SK-N-SH treated with all-trans-retinoic acid at 6 μM for 48 hours (cell line): ENCODE results near the gene SLC25A26.

Source experiments
- ATAC-seq: fragments of 200-7000 bp; cut with Tn5 transposase; 3 replicates; pipeline ENCODE4 v1.9.1; 2020; ENCODE audit warnings: mild to moderate bottlenecking, moderate library complexity
- ARNTL ChIP-seq: fragments of 450-650 bp; formaldehyde crosslinking; IDR thresholded peaks from 2 replicates; pipeline ENCODE4 v1.5.0; 2020; ENCODE audit warnings: low read depth, mild to moderate bottlenecking, moderate library complexity, borderline replicate concordance
- BACH2 ChIP-seq: fragments of 250-450 bp; sonication (Bioruptor Pico); IDR thresholded peaks from 2 replicates; pipeline ENCODE4 v1.9.0; 2021; ENCODE audit warnings: mild to moderate bottlenecking, borderline replicate concordance
- CSDC2 ChIP-seq: fragments of 250-450 bp; sonication (Bioruptor Pico); IDR thresholded peaks from 2 replicates; pipeline ENCODE4 v1.5.0; 2020; ENCODE audit warnings: mild to moderate bottlenecking, moderate library complexity
- CSRNP3 ChIP-seq: fragments of 250-450 bp; sonication (Bioruptor Pico); IDR thresholded peaks from 2 replicates; pipeline ENCODE4 v1.5.1; 2021; ENCODE audit warnings: mild to moderate bottlenecking, moderate library complexity
- ESRRG ChIP-seq: fragments of 250-450 bp; sonication (Bioruptor Pico); IDR thresholded peaks from 2 replicates; pipeline ENCODE4 v1.6.1; 2021; ENCODE audit warnings: mild to moderate bottlenecking
- GLIS3 ChIP-seq: fragments of 250-450 bp; sonication (Bioruptor Pico); IDR thresholded peaks from 2 replicates; pipeline ENCODE4 v1.5.0; 2020; ENCODE audit warnings: mild to moderate bottlenecking, moderate library complexity
- ISL1 ChIP-seq: fragments of 250-450 bp; sonication (Bioruptor Pico); IDR thresholded peaks from 2 replicates; pipeline ENCODE4 v2.1.2; 2022; ENCODE audit warnings: mild to moderate bottlenecking, moderate library complexity
- OSR1 ChIP-seq: fragments of 250-450 bp; sonication (Bioruptor Pico); IDR thresholded peaks from 2 replicates; pipeline ENCODE4 v1.8.0; 2022; ENCODE audit warnings: moderate library complexity, mild to moderate bottlenecking, inconsistent platforms
- POU6F1 ChIP-seq: fragments of 250-450 bp; sonication (Bioruptor Pico); IDR thresholded peaks from 2 replicates; pipeline ENCODE4 v1.8.0; 2021; ENCODE audit warnings: low read depth, mild to moderate bottlenecking, moderate library complexity, borderline replicate concordance
- PPARA ChIP-seq: fragments of 250-450 bp; sonication (Bioruptor Pico); IDR thresholded peaks from 2 replicates; pipeline ENCODE4 v1.5.0; 2020; ENCODE audit warnings: mild to moderate bottlenecking, borderline replicate concordance
- RARB ChIP-seq: fragments of 250-450 bp; sonication (Bioruptor Pico); IDR thresholded peaks from 2 replicates; pipeline ENCODE4 v1.8.0; 2021; ENCODE audit warnings: mild to moderate bottlenecking, moderate library complexity
- SNAI2 ChIP-seq: fragments of 250-450 bp; sonication (Bioruptor Pico); IDR thresholded peaks from 2 replicates; pipeline ENCODE4 v1.5.0; 2020; ENCODE audit warnings: mild to moderate bottlenecking, moderate library complexity
- TCF4 ChIP-seq: fragments of 250-450 bp; sonication (Bioruptor Pico); IDR thresholded peaks from 2 replicates; pipeline ENCODE4 v1.8.0; 2021; ENCODE audit warnings: mild to moderate bottlenecking, moderate library complexity, borderline replicate concordance
- TOX ChIP-seq: fragments of 250-450 bp; sonication (Bioruptor Pico); IDR thresholded peaks from 2 replicates; pipeline ENCODE4 v1.8.0; 2021; ENCODE audit warnings: mild to moderate bottlenecking, moderate library complexity, borderline replicate concordance
- ZC3H10 ChIP-seq: fragments of 250-450 bp; sonication (Bioruptor Pico); IDR thresholded peaks from 2 replicates; pipeline ENCODE4 v1.5.1; 2021; ENCODE audit warnings: mild to moderate bottlenecking, moderate library complexity
- ZFP3 ChIP-seq: fragments of 250-450 bp; sonication (Bioruptor Pico); IDR thresholded peaks from 2 replicates; pipeline ENCODE4 v1.5.0; 2020; ENCODE audit warnings: mild to moderate bottlenecking, moderate library complexity
- ZFP30 ChIP-seq: fragments of 450-650 bp; formaldehyde crosslinking; IDR thresholded peaks from 2 replicates; pipeline ENCODE4 v1.5.0; 2022; ENCODE audit warnings: mild to moderate bottlenecking, moderate library complexity
- ZNF565 ChIP-seq: fragments of 450-650 bp; formaldehyde crosslinking; conservative IDR thresholded peaks from 2 replicates; pipeline ENCODE4 v1.5.0; 2020; ENCODE audit warnings: low read depth, mild to moderate bottlenecking, moderate library complexity
- ZNF8 ChIP-seq: fragments of 450-650 bp; formaldehyde crosslinking; IDR thresholded peaks from 2 replicates; pipeline ENCODE4 v1.5.0; 2020; ENCODE audit warnings: mild to moderate bottlenecking, moderate library complexity
- TF ChIP-seq, protein P1 (sequence below): fragments of 250-450 bp; sonication (Bioruptor Pico); IDR thresholded peaks from 2 replicates; pipeline ENCODE4 v1.8.0; 2020; ENCODE audit warnings: mild to moderate bottlenecking, moderate library complexity, borderline replicate concordance
- TF ChIP-seq, protein P2 (sequence below): fragments of 250-450 bp; sonication (Bioruptor Pico); IDR thresholded peaks from 2 replicates; pipeline ENCODE4 v1.5.0; 2020; ENCODE audit warnings: mild to moderate bottlenecking, moderate library complexity

The SLC25A26 gene

GRCh38 chr3:66266551-66266950 is 45.8 kb downstream of the SLC25A26 start:
- TF ChIP-seq ZFP30 (CRISPR knock-in tag) (no peak), ARNTL (CRISPR knock-in tag) (no peak)
- ATAC-seq: no peak

DNA sequence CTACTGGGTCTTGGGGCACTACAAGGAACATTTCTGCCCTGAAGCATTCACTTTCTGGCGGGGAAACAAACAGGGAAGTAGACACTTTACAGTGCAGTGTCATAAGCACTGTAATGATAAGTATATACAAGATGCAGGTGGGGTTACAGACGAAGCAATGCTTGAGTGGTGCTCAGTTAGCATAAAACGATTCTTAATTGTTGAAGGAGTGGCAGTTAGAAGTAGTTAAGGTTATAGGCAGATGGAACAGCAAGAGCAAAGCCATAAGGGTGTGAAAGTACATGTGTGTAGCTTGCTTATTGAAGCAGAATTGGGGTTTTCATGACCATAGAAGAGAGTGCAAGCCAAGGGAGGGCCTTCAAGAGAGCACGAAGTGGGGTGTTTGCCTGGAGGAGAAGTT is 46.2 kb downstream of the SLC25A26 start:
- ATAC-seq: no peak
- no peak for TF ChIP-seq TCF4 (CRISPR knock-in tag)
- no peak for TF ChIP-seq ZNF565 (CRISPR knock-in tag)
- TF ChIP-seq, protein P1, sequence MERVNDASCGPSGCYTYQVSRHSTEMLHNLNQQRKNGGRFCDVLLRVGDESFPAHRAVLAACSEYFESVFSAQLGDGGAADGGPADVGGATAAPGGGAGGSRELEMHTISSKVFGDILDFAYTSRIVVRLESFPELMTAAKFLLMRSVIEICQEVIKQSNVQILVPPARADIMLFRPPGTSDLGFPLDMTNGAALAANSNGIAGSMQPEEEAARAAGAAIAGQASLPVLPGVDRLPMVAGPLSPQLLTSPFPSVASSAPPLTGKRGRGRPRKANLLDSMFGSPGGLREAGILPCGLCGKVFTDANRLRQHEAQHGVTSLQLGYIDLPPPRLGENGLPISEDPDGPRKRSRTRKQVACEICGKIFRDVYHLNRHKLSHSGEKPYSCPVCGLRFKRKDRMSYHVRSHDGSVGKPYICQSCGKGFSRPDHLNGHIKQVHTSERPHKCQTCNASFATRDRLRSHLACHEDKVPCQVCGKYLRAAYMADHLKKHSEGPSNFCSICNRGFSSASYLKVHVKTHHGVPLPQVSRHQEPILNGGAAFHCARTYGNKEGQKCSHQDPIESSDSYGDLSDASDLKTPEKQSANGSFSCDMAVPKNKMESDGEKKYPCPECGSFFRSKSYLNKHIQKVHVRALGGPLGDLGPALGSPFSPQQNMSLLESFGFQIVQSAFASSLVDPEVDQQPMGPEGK: no peak
- TF ChIP-seq SNAI2: no peak
- TF ChIP-seq CSRNP3 (CRISPR knock-in tag): no peak
- TF ChIP-seq ZFP30 (CRISPR knock-in tag): no peak
- TF ChIP-seq ZNF8: no peak
- TF ChIP-seq POU6F1 (CRISPR knock-in tag): no peak
- no peak for TF ChIP-seq BACH2 (CRISPR knock-in tag)
- no peak for TF ChIP-seq PPARA (CRISPR knock-in tag)
- no peak for TF ChIP-seq RARB (CRISPR knock-in tag)
- TF ChIP-seq ZFP3 (CRISPR knock-in tag): no peak
- no peak for TF ChIP-seq OSR1 (CRISPR knock-in tag)

GRCh38 chr3:66267906-66268305 is 47.1 kb downstream of the SLC25A26 start:
- no peak for ATAC-seq
- TF ChIP-seq PPARA (CRISPR knock-in tag): no peak

DNA sequence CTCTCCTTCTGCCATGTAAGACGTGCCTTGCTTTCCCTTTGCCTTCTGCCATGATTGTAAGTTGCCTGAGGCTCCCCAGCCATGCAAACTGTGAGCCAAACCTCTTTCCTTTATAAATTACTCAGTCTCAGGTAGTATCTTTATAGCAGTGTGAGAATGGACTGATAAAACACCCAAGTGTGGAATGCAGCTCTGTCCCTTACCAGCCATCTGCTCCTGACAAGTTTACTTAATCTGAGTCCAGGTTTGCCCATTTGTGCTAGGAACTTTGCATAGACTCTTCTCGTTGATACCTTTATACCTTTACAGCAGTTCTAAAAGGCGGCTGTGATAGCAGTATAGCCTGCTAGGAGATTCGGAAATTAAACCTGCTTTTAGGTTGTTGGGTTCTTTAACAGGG is 48.1 kb downstream of the SLC25A26 start:
- TF ChIP-seq ZNF8: no peak
- no peak for TF ChIP-seq RARB (CRISPR knock-in tag)
- TF ChIP-seq GLIS3 (CRISPR knock-in tag): no peak
- TF ChIP-seq CSDC2 (CRISPR knock-in tag): no peak
- TF ChIP-seq CSRNP3 (CRISPR knock-in tag): no peak
- no peak for TF ChIP-seq TOX
- no peak for TF ChIP-seq ZFP3 (CRISPR knock-in tag)
- no peak for ATAC-seq

GRCh38 chr3:66269411-66269810 is 48.6 kb downstream of the SLC25A26 start:
- no peak for TF ChIP-seq ZFP30 (CRISPR knock-in tag)
- TF ChIP-seq OSR1 (CRISPR knock-in tag): no peak
- no peak for TF ChIP-seq ESRRG (CRISPR knock-in tag)
- no peak for TF ChIP-seq ARNTL (CRISPR knock-in tag)
- no peak for TF ChIP-seq SNAI2
- TF ChIP-seq ZC3H10: no peak
- TF ChIP-seq BACH2 (CRISPR knock-in tag): no peak
- TF ChIP-seq TOX: no peak
- no peak for TF ChIP-seq PPARA (CRISPR knock-in tag)
- no peak for TF ChIP-seq ZNF8
- TF ChIP-seq ISL1 (CRISPR knock-in tag): no peak
- TF ChIP-seq POU6F1 (CRISPR knock-in tag): no peak
- TF ChIP-seq CSRNP3 (CRISPR knock-in tag): no peak
- no peak for TF ChIP-seq CSDC2 (CRISPR knock-in tag)
- TF ChIP-seq, protein P2, sequence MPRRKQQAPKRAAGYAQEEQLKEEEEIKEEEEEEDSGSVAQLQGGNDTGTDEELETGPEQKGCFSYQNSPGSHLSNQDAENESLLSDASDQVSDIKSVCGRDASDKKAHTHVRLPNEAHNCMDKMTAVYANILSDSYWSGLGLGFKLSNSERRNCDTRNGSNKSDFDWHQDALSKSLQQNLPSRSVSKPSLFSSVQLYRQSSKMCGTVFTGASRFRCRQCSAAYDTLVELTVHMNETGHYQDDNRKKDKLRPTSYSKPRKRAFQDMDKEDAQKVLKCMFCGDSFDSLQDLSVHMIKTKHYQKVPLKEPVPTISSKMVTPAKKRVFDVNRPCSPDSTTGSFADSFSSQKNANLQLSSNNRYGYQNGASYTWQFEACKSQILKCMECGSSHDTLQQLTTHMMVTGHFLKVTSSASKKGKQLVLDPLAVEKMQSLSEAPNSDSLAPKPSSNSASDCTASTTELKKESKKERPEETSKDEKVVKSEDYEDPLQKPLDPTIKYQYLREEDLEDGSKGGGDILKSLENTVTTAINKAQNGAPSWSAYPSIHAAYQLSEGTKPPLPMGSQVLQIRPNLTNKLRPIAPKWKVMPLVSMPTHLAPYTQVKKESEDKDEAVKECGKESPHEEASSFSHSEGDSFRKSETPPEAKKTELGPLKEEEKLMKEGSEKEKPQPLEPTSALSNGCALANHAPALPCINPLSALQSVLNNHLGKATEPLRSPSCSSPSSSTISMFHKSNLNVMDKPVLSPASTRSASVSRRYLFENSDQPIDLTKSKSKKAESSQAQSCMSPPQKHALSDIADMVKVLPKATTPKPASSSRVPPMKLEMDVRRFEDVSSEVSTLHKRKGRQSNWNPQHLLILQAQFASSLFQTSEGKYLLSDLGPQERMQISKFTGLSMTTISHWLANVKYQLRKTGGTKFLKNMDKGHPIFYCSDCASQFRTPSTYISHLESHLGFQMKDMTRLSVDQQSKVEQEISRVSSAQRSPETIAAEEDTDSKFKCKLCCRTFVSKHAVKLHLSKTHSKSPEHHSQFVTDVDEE (CRISPR knock-in tag): no peak
- TF ChIP-seq, all 23 proteins: peak for 0
- ATAC-seq: no peak
